PC-9 (cell line): ENCODE measurements around the gene TRPM5. TPM values are rescaled to one million over a fixed set of nuclear protein-coding genes. Genes with fewer than 3 reads are reported as not detected.

Experiments
- BruUV-seq: library from RNA; stranded (reverse); fragments of 400-500 nt; replicated peaks from 2 replicates; lab custom pipeline; 2021; lab: Mats Ljungman, UMichigan
- CTCF ChIA-PET: fragments of 300-600 bp; sonication (Branson Sonifier 250); formaldehyde crosslinking; loops from one replicate; lab custom pipeline; 2022; ENCODE audit warnings: antibody characterized with exemption; lab: Charles Lee
- POLR2A ChIA-PET: fragments of 300-600 bp; sonication (Branson Sonifier 250); formaldehyde crosslinking; loops from one replicate; lab custom pipeline; 2022; ENCODE audit warnings: antibody characterized with exemption; ENCODE audit not compliant: unreplicated experiment; lab: Charles Lee
- DNase-seq, 2 experiments: peaks; one replicate each; pipeline versions ENCODE4 v3.0.0 to v3.0.0-alpha.2; 2015 to 2022; ENCODE audit warnings: mixed read lengths in 1 of 2
- H2AFZ ChIP-seq: fragments of 200-600 bp; sonication (generic); 2 replicates; pipeline ENCODE4 v1.8.1; 2017; ENCODE audit warnings: antibody characterized with exemption
- H3F3A ChIP-seq: fragments of 200-600 bp; sonication (generic); 2 replicates; pipeline ENCODE4 v1.8.1; 2017; ENCODE audit warnings: antibody characterized with exemption, mild to moderate bottlenecking, low read depth; ENCODE audit not compliant: insufficient read depth
- H3K27ac ChIP-seq: fragments of 200-600 bp; sonication (generic); 2 replicates; pipeline ENCODE4 v1.6.1; 2016; ENCODE audit warnings: mixed run types
- H3K27me3 ChIP-seq: fragments of 200-600 bp; sonication (generic); 2 replicates; pipeline ENCODE4 v1.6.1; 2016; ENCODE audit warnings: low read depth, mixed run types; ENCODE audit not compliant: insufficient read depth
- H3K36me3 ChIP-seq: fragments of 200-600 bp; sonication (generic); 2 replicates; pipeline ENCODE4 v1.6.1; 2016; ENCODE audit warnings: low read depth, mixed run types
- H3K4me1 ChIP-seq: fragments of 200-600 bp; sonication (generic); replicated peaks from 2 replicates; pipeline ENCODE4 v1.6.1; 2016; ENCODE audit warnings: mixed run types; ENCODE audit not compliant: insufficient read depth
- H3K4me2 ChIP-seq: fragments of 200-600 bp; sonication (generic); 2 replicates; pipeline ENCODE4 v1.6.1; 2017; ENCODE audit warnings: mixed run types
- H3K4me3 ChIP-seq: fragments of 200-600 bp; sonication (generic); 2 replicates; pipeline ENCODE4 v1.6.1; 2016; ENCODE audit warnings: mixed run types
- H3K79me2 ChIP-seq: fragments of 200-600 bp; sonication (generic); 2 replicates; pipeline ENCODE4 v1.6.1; 2017; ENCODE audit warnings: low read depth, mixed run types
- H3K9me2 ChIP-seq: fragments of 200-600 bp; sonication (generic); 2 replicates; pipeline ENCODE4 v1.8.1; 2017; ENCODE audit warnings: mild to moderate bottlenecking; ENCODE audit not compliant: insufficient read depth
- H3K9me3 ChIP-seq: fragments of 200-600 bp; sonication (generic); 2 replicates; pipeline ENCODE4 v1.8.1; 2016; ENCODE audit warnings: low read depth; ENCODE audit not compliant: insufficient read depth
- H4K20me1 ChIP-seq: fragments of 200-600 bp; sonication (generic); 2 replicates; pipeline ENCODE4 v1.8.1; 2017; ENCODE audit not compliant: insufficient read depth
- CTCF ChIP-seq: fragments of 200-600 bp; sonication (generic); conservative IDR thresholded peaks from 2 replicates; pipeline ENCODE4 v1.6.1; 2017; ENCODE audit warnings: mixed run types, antibody characterized with exemption, mild to moderate bottlenecking, moderate library complexity
- EZH2 ChIP-seq: fragments of 200-600 bp; sonication (generic); IDR thresholded peaks from 2 replicates; pipeline ENCODE4 v1.8.0; 2017; ENCODE audit warnings: antibody characterized with exemption, low read depth
- intact Hi-C: fragments of 100-400 bp; cut with micrococcal nuclease; formaldehyde crosslinking; loops from one replicate; pipeline ENCODE4 v1.10.0; 2022; ENCODE audit not compliant: unreplicated experiment
- total RNA-seq: library from RNA; stranded (reverse); gene quantifications from 2 replicates; pipeline ENCODE4 v1.2.3, GENCODE V29; 2021

The TRPM5 gene
- total RNA-seq, 1 experiment from 2014 or later: not detected

- Histone ChIP-seq H3K9me2 (no peaks in the 10 kb centered on the region), H3K4me1 (0 out of 2 replicates have a peak, but pooled peaks cover 4% of the 10 kb centered on the region), H3F3A (peaks cover 10% of the 10 kb centered on the region; the same call in 1 of the 2 replicates), H3K4me2 (no peak overlapping the region), H3K27ac (no peak overlapping the region), H3K79me2 (no peaks in the 10 kb centered on the region), H3K36me3 (no peaks in the 10 kb centered on the region), H3K27me3 (no peaks in the 10 kb centered on the region), H4K20me1 (peaks cover 9% of the 10 kb centered on the region), H3K9me3 (no peaks in the 10 kb centered on the region), H2AFZ (no peak overlapping the region), H3K4me3 (no peak overlapping the region)
- BruUV-seq: no TSS peak
- intact Hi-C loops: no loop called here
- CTCF ChIA-PET: no interaction called here
- POLR2A ChIA-PET: no interaction called here
- no peak for DNase-seq
- no peak for TF ChIP-seq EZH2
- no peak for TF ChIP-seq CTCF
Observed at GRCh38 chr11:2395211-2395730, 49.0 kb downstream of the TRPM5 start.

GRCh38 chr11:2394818-2395105 lies 49.6 kb downstream of the TRPM5 start:
- no peak overlapping the region for H3K4me3 ChIP-seq
- no peaks in the 10 kb centered on the region for H3K79me2 ChIP-seq
- H4K20me1 ChIP-seq: peaks cover 10% of the 10 kb centered on the region
- H3K9me2 ChIP-seq: no peaks in the 10 kb centered on the region
- no peaks in the 10 kb centered on the region for H3K27me3 ChIP-seq
- no peak for DNase-seq
- intact Hi-C loops: no loop called here
- POLR2A ChIA-PET: no interaction called here
- no peaks in the 10 kb centered on the region for H3K9me3 ChIP-seq
- peaks cover 9% of the 10 kb centered on the region; the same call in 1 of the 2 replicates for H3F3A ChIP-seq
- no peak overlapping the region for H3K4me2 ChIP-seq
- BruUV-seq: no TSS peak
- 0 out of 2 replicates have a peak, but pooled peaks cover 7% of the 10 kb centered on the region for H3K4me1 ChIP-seq
- no peak for TF ChIP-seq CTCF
- H2AFZ ChIP-seq: no peak overlapping the region
- H3K27ac ChIP-seq: no peak overlapping the region
- CTCF ChIA-PET: no interaction called here
- no peaks in the 10 kb centered on the region for H3K36me3 ChIP-seq

Other genes with a start within 250 kb of the TRPM5 start
- gene ASCL2, start 173.9 kb downstream of the TRPM5 start, total RNA-seq: not detected in 2 replicates
- gene C11orf21, start 142.6 kb downstream of the TRPM5 start, total RNA-seq: not detected in 2 replicates
- gene TSPAN32, start 142.5 kb downstream of the TRPM5 start, total RNA-seq: not detected in 2 replicates
- 180 and 231 TPM in 2 replicates for gene CD81, start 67.2 kb downstream of the TRPM5 start, total RNA-seq
- 35.6 and 49.3 TPM in 2 replicates for gene TSSC4, start 43.8 kb downstream of the TRPM5 start, total RNA-seq
- 0.55 TPM in 1 of 2 replicates, not detected in the other for gene KCNQ1, start 494 bp upstream of the TRPM5 start, total RNA-seq